ENCODE measurements around the gene OLR1. TPM values are rescaled to one million over a fixed set of nuclear protein-coding genes. Genes with fewer than 3 reads are reported as not detected.

Gene OLR1
- total RNA-seq, 4 donors from 2014 or later: 0.41 TPM; not detected in 3

GRCh38 chr12:10119066-10119465 lies 52.9 kb downstream of the OLR1 start:
- Histone ChIP-seq H3K36me3 (no peaks in the 10 kb centered on the region), H3K9me3 (no peaks in the 10 kb centered on the region), H3K4me1 (no peaks in the 10 kb centered on the region), H3K27ac (no peak overlapping the region), H3K27me3 (no peaks in the 10 kb centered on the region), H3K4me3 (no peak overlapping the region)
- intact Hi-C loops (cut with DNase I; ENCODE audit: low total_unique reads): no loop called here
- no peak for DNase-seq
- TF ChIP-seq CTCF (IDR thresholded peaks at IDR 0.05): no peak
- TF ChIP-seq POLR2A (IDR thresholded peaks at IDR 0.05): no peak

- Histone ChIP-seq H3K36me3 (no peaks in the 10 kb centered on the region), H3K27ac (no peak overlapping the region), H3K4me3 (no peak overlapping the region), H3K9me3 (no peaks in the 10 kb centered on the region), H3K4me1 (no peaks in the 10 kb centered on the region), H3K27me3 (no peaks in the 10 kb centered on the region)
- intact Hi-C loops (cut with DNase I; ENCODE audit: low total_unique reads): no loop called here
- DNase-seq: no peak
- TF ChIP-seq CTCF (IDR thresholded peaks at IDR 0.05): no peak
- TF ChIP-seq POLR2A (IDR thresholded peaks at IDR 0.05): no peak
Observed at GRCh38 chr12:10115890-10116289, 56.0 kb downstream of the OLR1 start.

- intact Hi-C loops (cut with DNase I; ENCODE audit: low total_unique reads): no loop called here
- no peaks in the 10 kb centered on the region for H3K36me3 ChIP-seq
- H3K4me1 ChIP-seq: no peaks in the 10 kb centered on the region
- H3K27me3 ChIP-seq: no peaks in the 10 kb centered on the region
- no peak overlapping the region for H3K4me3 ChIP-seq
- H3K27ac ChIP-seq: no peak overlapping the region
- H3K9me3 ChIP-seq: no peaks in the 10 kb centered on the region
- TF ChIP-seq CTCF (IDR thresholded peaks at IDR 0.05) (no peak), POLR2A (IDR thresholded peaks at IDR 0.05) (no peak)
- no peak for DNase-seq
Observed at GRCh38 chr12:10115311-10115710, 56.6 kb downstream of the OLR1 start.

GRCh38 chr12:10113920-10114319 lies 58.0 kb downstream of the OLR1 start:
- Histone ChIP-seq H3K27ac (no peak overlapping the region), H3K27me3 (no peaks in the 10 kb centered on the region), H3K4me3 (no peak overlapping the region), H3K4me1 (no peaks in the 10 kb centered on the region), H3K9me3 (no peaks in the 10 kb centered on the region), H3K36me3 (no peaks in the 10 kb centered on the region)
- TF ChIP-seq CTCF (IDR thresholded peaks at IDR 0.05) (no peak), POLR2A (IDR thresholded peaks at IDR 0.05) (no peak)
- intact Hi-C loops (cut with DNase I; ENCODE audit: low total_unique reads): no loop called here
- DNase-seq: no peak

GRCh38 chr12:10113075-10113474 lies 58.9 kb downstream of the OLR1 start:
- Histone ChIP-seq H3K36me3 (no peaks in the 10 kb centered on the region), H3K4me1 (no peaks in the 10 kb centered on the region), H3K27me3 (no peaks in the 10 kb centered on the region), H3K27ac (no peak overlapping the region), H3K9me3 (no peaks in the 10 kb centered on the region), H3K4me3 (no peak overlapping the region)
- intact Hi-C loops (cut with DNase I; ENCODE audit: low total_unique reads): no loop called here
- no peak for TF ChIP-seq CTCF (IDR thresholded peaks at IDR 0.05)
- no peak for TF ChIP-seq POLR2A (IDR thresholded peaks at IDR 0.05)
- DNase-seq: no peak
